Central memory CD8-positive, alpha-beta T cell (primary cell): ENCODE measurements around the gene POLN.

ENCODE experiments used
- ATAC-seq: fragments of 150-1000 bp; cut with Tn5 transposase; replicated peaks from 2 replicates; pipeline ENCODE4 v1.10.0; 2022; ENCODE audit warnings: mild to moderate bottlenecking, moderate FRiP score, moderate number of reproducible peaks; ENCODE audit not compliant: poor library complexity, severe bottlenecking; ENCODE audit errors: extremely low read depth
- DNase-seq, 2 donors: peaks; one replicate each; pipeline ENCODE4 v3.0.0; 2021; ENCODE audit warnings: low spot score in 2 of 2
- H3K27ac Mint-ChIP-seq: one replicate; pipeline ENCODE4 v1.8.0; 2022; ENCODE audit warnings: low read depth, mild to moderate bottlenecking, moderate library complexity, mixed read lengths
- H3K27me3 Mint-ChIP-seq: one replicate; pipeline ENCODE4 v1.8.0; 2022; ENCODE audit warnings: mixed read lengths
- H3K36me3 Mint-ChIP-seq: one replicate; pipeline ENCODE4 v1.8.0; 2022; ENCODE audit warnings: mild to moderate bottlenecking, moderate library complexity, mixed read lengths; ENCODE audit not compliant: insufficient read depth
- H3K4me1 Mint-ChIP-seq: one replicate; pipeline ENCODE4 v1.8.0; 2022; ENCODE audit warnings: mixed read lengths
- H3K4me3 Mint-ChIP-seq: one replicate; pipeline ENCODE4 v1.8.0; 2022; ENCODE audit warnings: mild to moderate bottlenecking, moderate library complexity, mixed read lengths
- H3K9me3 Mint-ChIP-seq: one replicate; pipeline ENCODE4 v1.8.0; 2022; ENCODE audit warnings: mixed read lengths

The POLN gene

GRCh38 chr4:2051086-2051485, 190.8 kb downstream of the POLN start:
- peaks cover 1% of the 10 kb centered on the region for H3K36me3 Mint-ChIP-seq
- H3K9me3 Mint-ChIP-seq: no peaks in the 10 kb centered on the region
- H3K4me1 Mint-ChIP-seq: no peaks in the 10 kb centered on the region
- peaks cover 47% of the 10 kb centered on the region for H3K27me3 Mint-ChIP-seq
- no peak for ATAC-seq
- H3K4me3 Mint-ChIP-seq: no peak overlapping the region
- no peak for DNase-seq
- no peak overlapping the region for H3K27ac Mint-ChIP-seq

- Mint-ChIP-seq H3K36me3 (peaks cover 1% of the 10 kb centered on the region), H3K27ac (no peak overlapping the region), H3K27me3 (peaks cover 45% of the 10 kb centered on the region), H3K4me3 (no peak overlapping the region), H3K4me1 (no peaks in the 10 kb centered on the region), H3K9me3 (no peaks in the 10 kb centered on the region)
- DNase-seq (no peak), ATAC-seq (no peak)
Observed at GRCh38 chr4:2049811-2050210, 192.1 kb downstream of the POLN start.

DNA sequence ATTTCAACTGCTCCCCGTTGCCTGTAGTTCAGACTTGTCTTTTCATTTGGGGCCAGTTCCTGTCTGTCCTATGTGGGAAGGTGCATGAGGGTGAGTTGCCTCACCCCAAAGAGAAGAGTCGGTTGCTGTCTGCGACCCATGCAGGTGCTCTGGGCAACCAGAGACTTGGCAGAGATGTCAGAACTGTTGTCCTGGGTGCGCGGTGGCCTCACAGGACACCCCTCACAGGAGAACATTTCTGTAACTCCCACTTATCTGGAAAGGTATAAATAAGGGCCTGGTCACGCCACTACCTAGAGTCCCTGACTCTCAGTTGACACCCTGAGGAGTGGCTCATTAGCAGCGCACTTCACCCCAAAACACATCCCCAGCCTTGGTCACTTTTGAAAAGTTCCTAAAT, 192.5 kb downstream of the POLN start:
- peaks cover 3% of the 10 kb centered on the region for H3K36me3 Mint-ChIP-seq
- DNase-seq (no peak), ATAC-seq (no peak)
- H3K27me3 Mint-ChIP-seq: peaks cover 43% of the 10 kb centered on the region
- no peak overlapping the region for H3K4me3 Mint-ChIP-seq
- H3K27ac Mint-ChIP-seq: no peak overlapping the region
- H3K4me1 Mint-ChIP-seq: no peaks in the 10 kb centered on the region
- no peaks in the 10 kb centered on the region for H3K9me3 Mint-ChIP-seq

- Mint-ChIP-seq H3K27me3 (peaks cover 37% of the 10 kb centered on the region), H3K4me3 (no peak overlapping the region), H3K27ac (no peak overlapping the region), H3K36me3 (peaks cover 3% of the 10 kb centered on the region), H3K4me1 (no peaks in the 10 kb centered on the region), H3K9me3 (no peaks in the 10 kb centered on the region)
- DNase-seq (no peak), ATAC-seq (no peak)
Observed at GRCh38 chr4:2048831-2049230, 193.1 kb downstream of the POLN start.

DNA sequence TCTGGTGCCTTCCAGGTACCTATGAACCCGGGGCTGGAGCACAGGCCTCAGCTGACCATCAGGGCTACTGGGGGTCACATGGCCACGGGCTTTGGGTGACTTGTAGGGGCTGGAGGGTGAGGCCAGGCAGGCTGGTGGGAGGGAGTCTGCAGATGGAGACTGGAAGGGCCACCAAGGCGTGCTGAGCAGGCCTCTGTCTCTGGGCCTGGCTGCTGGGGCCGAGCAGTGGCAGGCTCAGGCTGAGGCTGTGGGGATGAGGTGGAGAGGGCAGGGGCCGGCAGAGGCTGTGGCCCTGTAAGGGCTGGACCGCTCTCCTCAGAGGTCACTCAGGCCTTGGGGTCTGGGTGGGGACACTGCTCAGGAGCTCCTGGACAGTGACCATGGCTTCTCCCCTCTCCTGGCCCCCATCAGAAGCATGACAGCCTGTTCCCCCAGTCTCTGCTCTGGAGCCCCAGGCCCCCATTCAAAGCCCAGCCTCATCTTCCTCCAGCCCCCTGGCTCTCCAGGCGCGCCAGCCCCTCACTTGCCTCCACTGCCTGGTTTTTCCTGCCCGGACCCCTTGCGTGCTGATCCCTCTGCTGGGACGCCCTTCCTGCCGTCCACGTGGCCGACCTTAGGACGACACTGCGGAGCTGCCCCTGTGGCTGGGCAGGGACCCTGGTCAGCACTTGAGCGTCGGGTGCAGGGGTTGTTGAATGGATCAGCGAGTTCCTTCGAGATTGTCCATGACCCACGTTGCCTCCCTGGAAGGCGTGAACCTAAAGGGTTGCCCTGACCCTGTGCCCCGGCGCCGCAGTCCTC, 193.9 kb downstream of the POLN start:
- Mint-ChIP-seq H3K4me3 (no peak overlapping the region), H3K36me3 (peaks cover 2% of the 10 kb centered on the region), H3K9me3 (no peaks in the 10 kb centered on the region), H3K27ac (no peak overlapping the region), H3K4me1 (no peaks in the 10 kb centered on the region), H3K27me3 (peaks cover 34% of the 10 kb centered on the region)
- no peak for DNase-seq
- ATAC-seq: no peak

DNA sequence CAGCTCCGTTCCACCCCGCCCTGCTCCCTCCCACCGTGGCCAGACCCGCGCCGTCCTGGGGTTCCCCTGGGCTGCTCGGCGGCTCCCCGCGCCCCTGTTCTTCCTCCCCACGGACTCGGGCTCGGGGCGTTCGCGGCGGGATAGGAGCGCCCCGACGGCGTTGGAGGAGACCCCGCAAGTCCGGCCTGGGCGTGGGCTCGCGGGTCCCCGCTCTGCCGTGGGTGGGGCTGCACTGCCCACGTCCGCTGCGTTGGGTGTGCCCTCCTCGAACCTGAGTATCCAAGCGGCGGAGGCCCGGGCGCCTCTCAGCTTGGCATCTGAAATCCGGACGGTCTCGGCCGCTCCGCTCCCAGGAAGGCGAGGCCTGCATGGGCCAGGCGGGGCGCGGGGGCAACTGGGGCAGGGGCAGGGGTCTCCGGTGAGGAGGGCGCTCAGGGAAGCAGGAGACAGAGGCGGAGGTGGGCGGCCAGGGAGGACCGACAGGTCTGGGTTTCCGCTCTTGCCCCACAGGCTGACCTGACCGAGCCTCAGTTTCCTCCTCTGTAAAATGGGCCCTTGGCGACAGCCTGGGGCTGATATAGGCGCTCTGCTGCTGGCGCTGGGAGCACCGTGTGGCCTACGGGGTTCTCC, 194.8 kb downstream of the POLN start:
- Mint-ChIP-seq H3K4me1 (no peaks in the 10 kb centered on the region), H3K36me3 (peaks cover 4% of the 10 kb centered on the region), H3K27me3 (peaks cover 25% of the 10 kb centered on the region), H3K9me3 (no peaks in the 10 kb centered on the region), H3K27ac (no peak overlapping the region), H3K4me3 (no peak overlapping the region)
- ATAC-seq (no peak), DNase-seq (no peak)

DNA sequence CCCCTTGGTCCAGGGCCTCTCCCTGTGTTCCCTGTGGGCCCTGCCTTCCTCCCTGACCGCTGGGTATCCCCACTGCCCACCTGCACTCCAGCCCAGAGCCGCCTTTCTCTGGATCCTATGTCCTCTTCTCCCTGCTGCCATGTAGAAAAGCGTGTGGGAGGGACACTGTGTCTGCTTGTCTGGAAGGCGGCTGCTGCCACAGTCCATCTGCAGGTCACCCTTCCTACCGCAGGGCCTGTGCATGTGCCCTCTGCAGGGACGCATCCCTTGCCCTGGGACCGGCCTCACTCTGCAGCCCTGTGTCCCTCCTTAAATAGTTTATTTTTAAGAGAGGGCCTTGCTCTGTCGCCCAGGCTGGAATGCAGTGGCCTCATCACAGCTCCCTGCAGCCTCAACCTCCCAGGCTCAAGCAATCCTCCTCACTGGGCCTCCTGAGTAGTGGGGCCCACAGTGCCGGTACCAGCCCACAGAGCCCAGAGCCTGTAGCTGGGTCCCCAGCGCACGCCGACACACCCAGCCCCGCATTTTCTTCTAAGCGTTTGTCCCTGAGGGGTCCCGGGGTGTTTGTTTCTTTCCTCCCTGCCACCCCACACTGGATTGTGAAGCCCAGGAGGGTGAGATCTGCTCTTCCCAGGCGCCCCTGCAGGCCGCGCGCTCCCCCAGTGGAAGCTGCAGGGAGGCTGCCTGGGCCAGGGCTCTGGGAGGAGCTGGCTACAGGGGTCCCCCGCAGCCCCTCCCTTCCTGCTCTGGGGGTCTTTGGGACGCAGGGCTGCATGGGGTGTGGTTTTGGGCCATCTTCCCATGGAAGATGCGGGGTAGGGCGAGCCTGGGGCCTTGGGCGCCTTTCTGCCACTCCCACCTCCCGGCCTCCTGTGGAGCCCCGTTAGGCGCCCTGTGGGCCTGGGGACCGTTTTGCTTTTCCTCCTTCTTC, 195.6 kb downstream of the POLN start:
- no peak overlapping the region for H3K27ac Mint-ChIP-seq
- H3K27me3 Mint-ChIP-seq: peaks cover 19% of the 10 kb centered on the region
- no peak for ATAC-seq
- no peak overlapping the region for H3K4me3 Mint-ChIP-seq
- H3K4me1 Mint-ChIP-seq: no peaks in the 10 kb centered on the region
- peaks cover 4% of the 10 kb centered on the region for H3K36me3 Mint-ChIP-seq
- DNase-seq: no peak
- no peaks in the 10 kb centered on the region for H3K9me3 Mint-ChIP-seq

DNA sequence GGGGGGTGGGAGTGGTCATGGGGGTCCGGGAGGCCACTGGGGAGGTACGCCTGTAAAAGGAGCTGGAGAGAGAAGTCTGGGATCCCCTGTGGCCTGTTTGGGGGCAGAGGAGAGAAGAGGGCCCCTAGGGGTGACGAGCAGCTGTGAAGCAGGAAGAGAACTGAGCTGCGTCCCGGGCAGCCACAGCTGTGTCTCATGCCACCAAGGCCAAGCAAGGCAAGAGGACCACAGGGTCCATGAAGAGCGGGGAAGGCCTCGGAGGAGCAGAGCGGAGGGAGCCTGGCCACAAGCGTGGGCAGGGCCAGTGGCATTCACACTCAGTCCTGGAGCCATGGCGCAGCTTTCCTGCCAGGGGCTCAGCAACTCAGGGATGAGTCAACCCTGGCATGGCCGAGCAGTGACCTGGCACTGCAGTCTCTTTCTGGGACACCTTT, 196.4 kb downstream of the POLN start:
- Mint-ChIP-seq H3K27me3 (peaks cover 11% of the 10 kb centered on the region), H3K27ac (no peak overlapping the region), H3K4me3 (no peak overlapping the region), H3K36me3 (peaks cover 4% of the 10 kb centered on the region), H3K4me1 (no peaks in the 10 kb centered on the region), H3K9me3 (no peaks in the 10 kb centered on the region)
- ATAC-seq (no peak), DNase-seq (no peak)

DNA sequence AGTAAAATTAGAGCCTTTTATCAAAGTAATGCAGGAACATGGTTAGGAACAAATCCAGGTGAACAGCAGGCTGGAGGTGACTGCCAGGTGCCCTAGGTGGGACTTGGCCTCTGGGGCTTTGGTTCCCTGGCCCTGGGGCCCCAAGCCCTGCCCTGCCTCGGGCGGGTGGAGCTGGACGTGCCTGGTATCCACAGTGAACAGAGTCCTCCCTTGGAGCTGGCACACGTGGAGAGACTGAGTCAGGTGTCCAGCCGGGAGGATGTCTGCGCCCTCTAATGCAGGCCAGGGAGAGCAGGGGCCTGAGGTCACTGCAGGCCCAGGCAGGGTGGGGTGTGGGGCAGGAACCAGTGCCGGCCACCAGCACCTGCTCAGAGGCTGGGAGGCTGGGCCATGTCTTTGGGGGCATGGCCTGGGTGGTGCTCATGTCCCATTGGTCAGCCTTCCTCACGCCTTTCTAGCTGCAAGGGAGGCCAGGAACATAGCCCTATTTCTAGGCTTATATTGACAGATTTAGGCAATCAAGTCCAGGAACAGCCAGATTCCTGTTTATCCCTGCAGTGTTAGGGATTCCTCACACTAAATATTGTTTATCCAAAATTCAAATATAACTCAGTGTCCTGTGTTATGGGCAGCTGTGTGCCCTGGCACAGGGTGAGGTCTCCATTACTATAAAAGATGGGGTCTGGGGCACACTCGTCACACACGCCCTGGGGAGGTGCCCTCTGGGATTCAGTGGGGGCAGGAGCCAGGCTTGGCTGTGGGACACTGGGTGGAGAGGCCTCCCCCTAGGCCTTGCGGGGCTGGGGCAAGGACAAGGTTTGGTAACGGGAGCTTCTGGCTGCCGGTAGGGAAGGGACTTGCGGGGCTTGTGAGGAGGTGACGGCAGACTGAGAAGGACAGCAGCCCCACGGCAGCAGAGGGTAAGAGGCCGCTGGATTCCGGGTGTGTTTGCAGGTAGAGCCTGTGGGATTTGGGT, 197.1 kb downstream of the POLN start:
- no peak overlapping the region for H3K4me3 Mint-ChIP-seq
- ATAC-seq (no peak), DNase-seq (peak in 1 of 2 donors; percentile 12)
- H3K27ac Mint-ChIP-seq: no peak overlapping the region
- no peaks in the 10 kb centered on the region for H3K9me3 Mint-ChIP-seq
- peaks cover 4% of the 10 kb centered on the region for H3K36me3 Mint-ChIP-seq
- H3K27me3 Mint-ChIP-seq: peaks cover 16% of the 10 kb centered on the region
- no peaks in the 10 kb centered on the region for H3K4me1 Mint-ChIP-seq

DNA sequence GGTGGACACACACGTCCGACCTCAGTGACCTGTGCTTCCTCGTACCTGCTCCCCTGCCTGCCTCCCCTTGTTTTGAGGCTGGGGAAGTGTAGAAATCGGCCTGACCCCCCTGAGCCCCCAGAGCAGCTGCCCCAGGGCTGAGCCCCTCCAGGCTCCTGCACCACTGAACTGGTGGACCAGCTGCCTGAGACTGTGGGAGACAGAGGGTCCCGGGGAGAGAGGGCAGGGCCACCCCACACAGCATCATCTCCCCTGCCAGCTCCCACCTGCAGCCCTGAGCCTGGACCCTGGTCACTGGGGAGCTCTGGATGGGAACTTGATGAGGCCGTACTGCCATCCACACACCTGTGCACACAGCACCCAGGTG, 197.8 kb downstream of the POLN start:
- H3K4me1 Mint-ChIP-seq: no peaks in the 10 kb centered on the region
- H3K9me3 Mint-ChIP-seq: no peaks in the 10 kb centered on the region
- H3K36me3 Mint-ChIP-seq: peaks cover 4% of the 10 kb centered on the region
- DNase-seq: peak in 1 of 2 donors; percentile 8
- ATAC-seq: no peak
- peaks cover 23% of the 10 kb centered on the region for H3K27me3 Mint-ChIP-seq
- H3K27ac Mint-ChIP-seq: no peak overlapping the region
- H3K4me3 Mint-ChIP-seq: peak overlapping the region; percentile 37

- no peak for ATAC-seq
- Mint-ChIP-seq H3K9me3 (no peaks in the 10 kb centered on the region), H3K4me1 (no peaks in the 10 kb centered on the region), H3K36me3 (peaks cover 6% of the 10 kb centered on the region), H3K27me3 (peaks cover 29% of the 10 kb centered on the region), H3K27ac (no peak overlapping the region), H3K4me3 (peak overlapping the region; percentile 37)
- DNase-seq: peak in 1 of 2 donors; percentile 12
Observed at GRCh38 chr4:2043396-2044118, 198.4 kb downstream of the POLN start.
